Ascending aorta (tissue), 2 donors: Measurements from ENCODE around the gene ATP2B3. TPM values are rescaled to one million over a fixed set of nuclear protein-coding genes. Genes with fewer than 3 reads are reported as not detected.
A peak's percentile ranks its signal among the peaks of the same experiment; 100 is the strongest.

Source experiments
- DNase-seq, 2 donors: peaks; one replicate each; pipeline ENCODE4 v3.0.0-alpha.2; 2019; ENCODE audit warnings: low spot score in 2 of 2
- H3K27ac ChIP-seq, 2 donors: fragments of 200-600 bp; sonication (generic); one replicate each; pipeline ENCODE4 v1.5.1; 2016 to 2017; ENCODE audit warnings: mild to moderate bottlenecking in 1 of 2
- H3K27me3 ChIP-seq: fragments of 200-600 bp; sonication (generic); one replicate; pipeline ENCODE4 v1.5.1; 2017
- H3K36me3 ChIP-seq, 2 donors: fragments of 200-600 bp; sonication (generic); one replicate each; pipeline ENCODE4 v1.5.1; 2016
- H3K4me1 ChIP-seq, 2 donors: fragments of 200-600 bp; sonication (generic); one replicate each; pipeline ENCODE4 v1.5.1; 2016 to 2017; ENCODE audit warnings: mild to moderate bottlenecking in 1 of 2
- H3K4me3 ChIP-seq, 2 donors: fragments of 200-600 bp; sonication (generic); one replicate each; pipeline ENCODE4 v1.5.1; 2016 to 2017; ENCODE audit warnings: mild to moderate bottlenecking in 1 of 2
- H3K9me3 ChIP-seq, 2 donors: fragments of 200-600 bp; sonication (generic); one replicate each; pipeline ENCODE4 v1.5.1; 2016
- intact Hi-C: fragments of 100-400 bp; cut with DNase I; formaldehyde crosslinking; loops from one replicate; pipeline ENCODE4 v1.15.1; 2023
- total RNA-seq: library from RNA; depleted of rRNA; stranded (reverse); fragments of >200 nt; gene quantifications from one replicate; pipeline ENCODE4 v1.1.0, GENCODE V29; 2016
- TF ChIP-seq, protein P1 (sequence below), 3 experiments: fragments of 200-600 bp in 2 of 3; fragments of 450-650 bp in 1 of 3; sonication (generic) in 2 of 3; IDR thresholded peaks; one replicate each; pipeline ENCODE4 v1.5.1; 2016 to 2019; ENCODE audit warnings: antibody characterized with exemption in 3 of 3, mild to moderate bottlenecking in 1 of 3, moderate library complexity in 1 of 3

The ATP2B3 gene
- total RNA-seq, 1 donor from 2014 or later, result 0.32 TPM

DNA sequence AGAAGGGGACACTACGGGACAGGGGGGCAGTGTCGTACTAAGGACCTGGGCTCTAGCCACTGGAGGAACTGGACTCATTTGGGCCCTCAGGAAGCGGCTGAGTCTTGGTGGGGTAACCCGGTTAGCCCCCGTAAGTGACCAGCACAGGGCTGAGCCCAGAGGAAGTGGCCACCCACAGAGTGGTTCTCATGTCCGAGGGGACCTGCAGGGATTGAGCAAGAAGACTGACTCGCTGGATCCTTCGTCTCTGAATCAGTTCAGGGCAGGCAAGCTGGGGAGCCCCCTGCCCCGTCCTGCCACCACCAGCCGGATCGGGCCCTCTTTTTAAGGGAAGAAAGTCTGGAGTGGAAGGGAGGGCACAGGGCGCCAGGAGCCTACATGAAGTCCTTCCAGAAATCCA, 23.4 kb upstream of the ATP2B3 start:
- H3K4me1 ChIP-seq, result peaks cover 14 to 24% of the 10 kb centered on the region in 2 donors
- TF ChIP-seq, protein P1, sequence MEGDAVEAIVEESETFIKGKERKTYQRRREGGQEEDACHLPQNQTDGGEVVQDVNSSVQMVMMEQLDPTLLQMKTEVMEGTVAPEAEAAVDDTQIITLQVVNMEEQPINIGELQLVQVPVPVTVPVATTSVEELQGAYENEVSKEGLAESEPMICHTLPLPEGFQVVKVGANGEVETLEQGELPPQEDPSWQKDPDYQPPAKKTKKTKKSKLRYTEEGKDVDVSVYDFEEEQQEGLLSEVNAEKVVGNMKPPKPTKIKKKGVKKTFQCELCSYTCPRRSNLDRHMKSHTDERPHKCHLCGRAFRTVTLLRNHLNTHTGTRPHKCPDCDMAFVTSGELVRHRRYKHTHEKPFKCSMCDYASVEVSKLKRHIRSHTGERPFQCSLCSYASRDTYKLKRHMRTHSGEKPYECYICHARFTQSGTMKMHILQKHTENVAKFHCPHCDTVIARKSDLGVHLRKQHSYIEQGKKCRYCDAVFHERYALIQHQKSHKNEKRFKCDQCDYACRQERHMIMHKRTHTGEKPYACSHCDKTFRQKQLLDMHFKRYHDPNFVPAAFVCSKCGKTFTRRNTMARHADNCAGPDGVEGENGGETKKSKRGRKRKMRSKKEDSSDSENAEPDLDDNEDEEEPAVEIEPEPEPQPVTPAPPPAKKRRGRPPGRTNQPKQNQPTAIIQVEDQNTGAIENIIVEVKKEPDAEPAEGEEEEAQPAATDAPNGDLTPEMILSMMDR (IDR thresholded peaks at IDR 0.05), result no peak
- H3K36me3 ChIP-seq, result no peaks in the 10 kb centered on the region
- H3K9me3 ChIP-seq, result no peaks in the 10 kb centered on the region
- H3K4me3 ChIP-seq, result peak overlapping the region in 1 of 2 donors; percentile 75
- intact Hi-C loops, result no loop called here
- no peak for DNase-seq
- H3K27me3 ChIP-seq, result no peaks in the 10 kb centered on the region
- peak overlapping the region; percentile 76 to 87 for H3K27ac ChIP-seq

DNA sequence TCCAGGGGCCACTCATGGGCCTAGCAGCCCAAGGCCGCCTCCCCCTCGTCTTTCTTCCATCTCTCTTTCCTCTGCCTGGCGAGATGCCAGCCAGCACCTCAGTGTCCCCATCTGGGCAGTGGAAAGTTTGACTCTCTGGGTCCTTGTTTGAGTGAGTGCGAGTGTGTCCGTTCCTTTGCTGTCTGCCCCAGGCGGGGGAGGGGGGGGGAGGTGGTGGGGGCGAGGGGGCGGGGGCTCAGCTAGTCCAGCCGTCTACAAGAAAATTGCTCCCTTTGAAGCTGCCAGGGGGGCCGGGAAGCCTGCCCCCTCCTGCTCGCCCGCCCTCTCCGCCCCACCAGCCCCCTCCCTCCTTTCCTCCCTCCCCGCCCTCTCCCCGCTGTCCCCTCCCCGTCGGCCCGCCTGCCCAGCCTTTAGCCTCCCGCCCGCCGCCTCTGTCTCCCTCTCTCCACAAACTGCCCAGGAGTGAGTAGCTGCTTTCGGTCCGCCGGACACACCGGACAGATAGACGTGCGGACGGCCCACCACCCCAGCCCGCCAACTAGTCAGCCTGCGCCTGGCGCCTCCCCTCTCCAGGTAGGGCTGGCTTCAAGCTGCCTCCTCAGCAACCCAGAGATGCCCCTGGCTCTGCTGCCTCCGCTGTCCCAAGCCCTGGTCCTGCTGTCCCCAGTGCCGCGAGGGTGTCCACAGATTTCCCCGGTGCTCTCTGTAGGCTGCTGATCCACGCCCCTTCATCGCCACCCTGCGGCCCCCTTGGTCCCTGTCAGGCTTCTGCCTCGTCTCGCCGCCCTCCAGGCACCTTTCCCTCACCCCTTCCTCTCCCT, 22.7 kb upstream of the ATP2B3 start, which contains the start of gene BGN:
BGN (plus strand) TSS at position 440 of the 821 bp plus-strand sequence. CDS start 9,652 bp downstream, outside the sequence.
- peak in 1 of 2 donors; percentile 85 for DNase-seq
- intact Hi-C loops, result loop anchor here (1.0 kb wide), 1 partner anchor 23 kb away; no protein-coding TSS in a partner anchor
- Histone ChIP-seq H3K27ac (peak within 1 kb of the TSS; percentile 76 to 87), H3K4me3 (peak within 1 kb of the TSS; percentile 48 to 75), H3K9me3 (no peaks in the 10 kb centered on the region), H3K4me1 (peaks cover 14 to 22% of the 10 kb centered on the region in 2 donors), H3K27me3 (no peaks in the 10 kb centered on the region), H3K36me3 (no peaks in the 10 kb centered on the region)
- TF ChIP-seq, protein P1 (IDR thresholded peaks at IDR 0.05), result peak in 2 of 3 experiments; percentile 27 to 42

DNA sequence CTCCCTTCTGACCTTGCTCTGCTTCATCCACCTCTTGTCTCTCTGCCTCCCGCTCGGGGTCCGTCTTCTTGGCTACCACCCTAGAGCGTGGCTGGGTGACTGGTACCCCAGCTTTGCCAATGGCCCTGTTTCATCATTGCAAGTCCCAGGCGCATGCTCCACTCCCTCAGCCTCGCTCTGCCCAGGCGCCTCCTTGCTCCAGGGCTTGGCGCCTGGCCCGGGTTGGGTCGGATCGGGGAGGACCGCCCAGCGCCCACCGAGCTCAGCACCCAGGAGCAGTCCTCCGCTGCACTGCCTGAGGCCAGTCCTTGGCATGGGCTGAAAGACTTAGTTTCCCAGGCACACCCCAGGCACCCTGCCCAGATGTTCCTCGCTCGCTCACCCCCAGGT, 22.1 kb upstream of the ATP2B3 start:
- Histone ChIP-seq H3K36me3 (no peaks in the 10 kb centered on the region), H3K9me3 (no peaks in the 10 kb centered on the region), H3K4me3 (peak overlapping the region; percentile 48 to 75), H3K27me3 (no peaks in the 10 kb centered on the region), H3K4me1 (peaks cover 14 to 22% of the 10 kb centered on the region in 2 donors), H3K27ac (peak overlapping the region; percentile 76 to 87)
- intact Hi-C loops, result loop anchor here (1.0 kb wide), 1 partner anchor 24 kb away; no protein-coding TSS in a partner anchor
- TF ChIP-seq, protein P1 (IDR thresholded peaks at IDR 0.05), result no peak
- DNase-seq, result peak in 1 of 2 donors; percentile 77

DNA sequence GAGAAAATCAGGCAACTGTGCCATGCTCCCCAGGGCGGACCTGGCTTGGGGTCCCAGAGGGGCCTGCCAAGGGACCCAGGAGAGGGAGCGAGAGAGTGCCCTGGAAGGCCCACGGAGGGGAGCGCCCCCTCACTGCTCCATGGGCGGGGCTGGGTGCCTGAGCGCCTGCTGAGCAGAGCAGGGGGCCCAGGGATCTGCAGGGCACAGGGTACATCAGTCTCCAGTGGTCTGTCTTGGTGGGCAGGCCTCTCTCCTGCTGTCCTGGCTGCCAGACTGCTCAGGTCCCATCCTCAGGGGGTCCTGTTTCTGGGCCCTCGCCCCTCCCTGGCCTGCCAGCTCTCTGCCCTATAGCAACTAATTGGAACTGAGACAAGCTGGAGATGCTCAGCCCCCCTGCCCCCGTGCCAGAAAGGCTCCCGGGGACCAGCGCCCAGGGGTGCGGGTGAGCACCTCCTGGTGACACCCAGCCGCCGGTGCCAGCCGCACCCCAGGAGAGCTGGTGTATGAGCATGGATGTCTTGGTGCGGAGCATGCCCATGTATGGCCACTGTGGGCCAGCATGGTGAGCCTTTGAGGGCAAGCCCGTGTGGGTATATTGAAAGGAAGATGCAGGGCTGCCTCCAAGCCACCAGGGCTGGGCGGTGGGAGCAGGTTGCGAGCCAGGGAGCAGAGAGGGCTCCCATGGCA, 21.4 kb upstream of the ATP2B3 start:
- Histone ChIP-seq H3K9me3 (no peaks in the 10 kb centered on the region), H3K4me1 (peaks cover 14 to 20% of the 10 kb centered on the region in 2 donors), H3K36me3 (no peaks in the 10 kb centered on the region), H3K27me3 (no peaks in the 10 kb centered on the region), H3K4me3 (peak overlapping the region; percentile 48 to 75), H3K27ac (peak overlapping the region; percentile 76 to 87)
- TF ChIP-seq, protein P1 (IDR thresholded peaks at IDR 0.05), result no peak
- no peak for DNase-seq
- intact Hi-C loops, result loop anchor here (1.0 kb wide), 1 partner anchor 25 kb away; no protein-coding TSS in a partner anchor

DNA sequence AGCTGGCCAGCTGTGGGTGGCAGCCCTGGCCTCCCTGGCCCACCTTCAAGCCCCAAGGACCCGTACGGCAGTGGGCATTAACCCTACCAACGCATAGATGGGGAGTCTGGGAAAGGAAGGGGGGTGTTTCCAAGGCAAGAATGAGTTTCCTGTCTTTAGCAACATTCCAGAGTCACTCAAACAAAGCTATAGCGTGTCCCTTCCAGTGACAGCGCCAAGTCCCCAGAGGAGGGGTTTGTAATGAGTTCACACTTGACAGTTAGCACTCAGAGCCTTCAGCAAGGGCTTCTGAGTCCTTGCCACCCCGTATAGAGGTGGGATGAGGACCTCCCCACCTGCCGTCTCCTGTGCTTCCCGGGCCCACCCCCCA, 20.9 kb upstream of the ATP2B3 start:
- Histone ChIP-seq H3K36me3 (no peaks in the 10 kb centered on the region), H3K4me3 (peak overlapping the region; percentile 48 to 75), H3K27me3 (no peaks in the 10 kb centered on the region), H3K27ac (peak overlapping the region; percentile 76 to 87), H3K4me1 (peaks cover 12 to 17% of the 10 kb centered on the region in 2 donors), H3K9me3 (no peaks in the 10 kb centered on the region)
- intact Hi-C loops, result no loop called here
- TF ChIP-seq, protein P1 (IDR thresholded peaks at IDR 0.05), result no peak
- no peak for DNase-seq
